ENCODE measurements around the gene HOXB3. TPM values are rescaled to one million over a fixed set of nuclear protein-coding genes. Genes with fewer than 3 reads are reported as not detected.

HOXB3 gene
- total and polyA plus RNA-seq, 2 donors (not counting 1 experiment from before 2014, with no cell fraction given): 15.7 to 28.6 TPM

DNA sequence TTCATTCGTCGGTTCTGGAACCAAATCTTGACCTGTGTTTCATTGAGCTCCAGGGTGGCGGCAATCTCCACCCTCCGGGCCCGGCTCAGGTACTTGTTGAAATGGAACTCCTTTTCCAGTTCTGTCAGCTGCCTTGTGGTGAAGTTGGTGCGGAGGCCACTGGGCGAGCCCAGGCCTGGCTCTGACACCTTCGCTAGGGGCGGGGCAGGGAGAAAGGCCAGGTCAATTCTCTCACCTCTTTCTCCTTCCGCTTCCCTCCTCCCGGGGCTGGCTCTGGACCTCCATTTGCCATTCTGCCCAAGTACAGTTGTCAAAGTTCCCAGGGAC, 60.4 kb downstream of the HOXB3 start:
- H3K4me3 ChIP-seq (replicated peaks in 1 of 4; ENCODE audit: control extremely low read depth in 1 of 4, insufficient read depth in 1 of 4, low read depth in 3 of 4, low read length in 4 of 4): no peak overlapping the region
- no peaks in the 10 kb centered on the region for H3K4me1 ChIP-seq (ENCODE audit: control insufficient read depth, extremely low read depth, insufficient read depth, low read length)
- no peak for TF ChIP-seq EZH2 (IDR thresholded peaks at IDR 0.05; ENCODE audit: low read length, missing control alignments)
- TF ChIP-seq, protein P1, sequence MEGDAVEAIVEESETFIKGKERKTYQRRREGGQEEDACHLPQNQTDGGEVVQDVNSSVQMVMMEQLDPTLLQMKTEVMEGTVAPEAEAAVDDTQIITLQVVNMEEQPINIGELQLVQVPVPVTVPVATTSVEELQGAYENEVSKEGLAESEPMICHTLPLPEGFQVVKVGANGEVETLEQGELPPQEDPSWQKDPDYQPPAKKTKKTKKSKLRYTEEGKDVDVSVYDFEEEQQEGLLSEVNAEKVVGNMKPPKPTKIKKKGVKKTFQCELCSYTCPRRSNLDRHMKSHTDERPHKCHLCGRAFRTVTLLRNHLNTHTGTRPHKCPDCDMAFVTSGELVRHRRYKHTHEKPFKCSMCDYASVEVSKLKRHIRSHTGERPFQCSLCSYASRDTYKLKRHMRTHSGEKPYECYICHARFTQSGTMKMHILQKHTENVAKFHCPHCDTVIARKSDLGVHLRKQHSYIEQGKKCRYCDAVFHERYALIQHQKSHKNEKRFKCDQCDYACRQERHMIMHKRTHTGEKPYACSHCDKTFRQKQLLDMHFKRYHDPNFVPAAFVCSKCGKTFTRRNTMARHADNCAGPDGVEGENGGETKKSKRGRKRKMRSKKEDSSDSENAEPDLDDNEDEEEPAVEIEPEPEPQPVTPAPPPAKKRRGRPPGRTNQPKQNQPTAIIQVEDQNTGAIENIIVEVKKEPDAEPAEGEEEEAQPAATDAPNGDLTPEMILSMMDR (conservative IDR thresholded peaks at IDR 0.05 in 1 of 2, IDR thresholded peaks at IDR 0.05 in 1 of 2; ENCODE audit: low read depth in 1 of 2, low read length in 2 of 2): no peak
- no peaks in the 10 kb centered on the region for H3K79me2 ChIP-seq (ENCODE audit: control insufficient read depth, insufficient read depth, low read length)
- no peak overlapping the region for H2AFZ ChIP-seq (ENCODE audit: low read length)
- H3K9ac ChIP-seq (ENCODE audit: insufficient read depth, low read length): no peak overlapping the region
- H4K20me1 ChIP-seq (ENCODE audit: control insufficient read depth, extremely low read depth, insufficient read depth, low read length): no peaks in the 10 kb centered on the region
- no peak for DNase-seq (ENCODE audit: low read depth in 2 of 2)
- H3K36me3 ChIP-seq (ENCODE audit: control insufficient read depth, insufficient read depth, low read length): no peaks in the 10 kb centered on the region
- H3K27ac ChIP-seq (ENCODE audit: insufficient read depth, low read length): no peak overlapping the region
- no peaks in the 10 kb centered on the region for H3K9me3 ChIP-seq (ENCODE audit: control insufficient read depth, insufficient read depth, low read depth, low read length)
- no peak overlapping the region for H3K4me2 ChIP-seq (ENCODE audit: extremely low read depth, insufficient read depth, low read length)
- H3K27me3 ChIP-seq (ENCODE audit: control insufficient read depth, insufficient read depth, low read length): no peaks in the 10 kb centered on the region

DNA sequence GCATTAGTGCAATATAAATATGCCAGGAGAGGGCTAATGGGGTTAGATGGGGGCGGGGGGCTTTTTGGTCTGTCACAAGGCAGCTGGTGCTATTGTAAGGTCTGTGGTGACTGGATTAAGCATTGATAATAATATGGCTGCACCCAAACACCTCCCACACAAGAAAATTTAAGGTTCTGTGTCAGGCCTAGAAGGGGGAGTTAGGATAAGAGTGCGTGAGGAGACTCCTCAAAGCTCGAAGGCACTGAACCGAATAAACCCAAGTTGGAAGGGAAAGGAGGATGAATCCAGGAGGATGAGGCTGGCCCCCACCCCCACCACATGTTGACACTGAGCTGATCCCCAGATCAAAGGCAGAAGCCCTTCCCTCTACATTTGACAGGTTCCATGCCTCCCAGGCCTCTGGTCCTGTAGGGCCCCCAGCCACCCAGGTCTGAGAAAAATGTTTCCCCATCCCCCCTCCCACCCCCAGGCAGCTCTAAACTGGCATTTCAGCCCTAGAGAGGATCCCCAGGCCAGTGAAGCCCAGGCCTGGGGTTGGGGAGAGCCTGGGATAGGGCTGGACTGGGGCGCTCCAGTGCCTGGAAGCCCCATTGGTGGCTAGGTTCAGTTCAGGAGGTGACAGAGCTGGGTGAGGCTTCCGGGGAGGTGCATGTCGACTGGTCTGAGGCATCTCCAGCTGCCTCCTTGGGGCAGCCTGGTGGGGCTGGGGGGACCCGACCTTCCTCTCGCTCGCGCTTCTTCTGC, 60.9 kb downstream of the HOXB3 start:
- no peak overlapping the region for H3K27ac ChIP-seq (ENCODE audit: insufficient read depth, low read length)
- H4K20me1 ChIP-seq (ENCODE audit: control insufficient read depth, extremely low read depth, insufficient read depth, low read length): no peaks in the 10 kb centered on the region
- no peak for DNase-seq (ENCODE audit: low read depth in 2 of 2)
- no peaks in the 10 kb centered on the region for H3K27me3 ChIP-seq (ENCODE audit: control insufficient read depth, insufficient read depth, low read length)
- no peak overlapping the region for H2AFZ ChIP-seq (ENCODE audit: low read length)
- H3K79me2 ChIP-seq (ENCODE audit: control insufficient read depth, insufficient read depth, low read length): no peaks in the 10 kb centered on the region
- no peak overlapping the region for H3K9ac ChIP-seq (ENCODE audit: insufficient read depth, low read length)
- no peaks in the 10 kb centered on the region for H3K9me3 ChIP-seq (ENCODE audit: control insufficient read depth, insufficient read depth, low read depth, low read length)
- no peak overlapping the region for H3K4me3 ChIP-seq (replicated peaks in 1 of 4; ENCODE audit: control extremely low read depth in 1 of 4, insufficient read depth in 1 of 4, low read depth in 3 of 4, low read length in 4 of 4)
- no peak overlapping the region for H3K4me2 ChIP-seq (ENCODE audit: extremely low read depth, insufficient read depth, low read length)
- H3K36me3 ChIP-seq (ENCODE audit: control insufficient read depth, insufficient read depth, low read length): no peaks in the 10 kb centered on the region
- H3K4me1 ChIP-seq (ENCODE audit: control insufficient read depth, extremely low read depth, insufficient read depth, low read length): no peaks in the 10 kb centered on the region
- no peak for TF ChIP-seq EZH2 (IDR thresholded peaks at IDR 0.05; ENCODE audit: low read length, missing control alignments)
- TF ChIP-seq, protein P1 (conservative IDR thresholded peaks at IDR 0.05 in 1 of 2, IDR thresholded peaks at IDR 0.05 in 1 of 2; ENCODE audit: low read depth in 1 of 2, low read length in 2 of 2): no peak

DNA sequence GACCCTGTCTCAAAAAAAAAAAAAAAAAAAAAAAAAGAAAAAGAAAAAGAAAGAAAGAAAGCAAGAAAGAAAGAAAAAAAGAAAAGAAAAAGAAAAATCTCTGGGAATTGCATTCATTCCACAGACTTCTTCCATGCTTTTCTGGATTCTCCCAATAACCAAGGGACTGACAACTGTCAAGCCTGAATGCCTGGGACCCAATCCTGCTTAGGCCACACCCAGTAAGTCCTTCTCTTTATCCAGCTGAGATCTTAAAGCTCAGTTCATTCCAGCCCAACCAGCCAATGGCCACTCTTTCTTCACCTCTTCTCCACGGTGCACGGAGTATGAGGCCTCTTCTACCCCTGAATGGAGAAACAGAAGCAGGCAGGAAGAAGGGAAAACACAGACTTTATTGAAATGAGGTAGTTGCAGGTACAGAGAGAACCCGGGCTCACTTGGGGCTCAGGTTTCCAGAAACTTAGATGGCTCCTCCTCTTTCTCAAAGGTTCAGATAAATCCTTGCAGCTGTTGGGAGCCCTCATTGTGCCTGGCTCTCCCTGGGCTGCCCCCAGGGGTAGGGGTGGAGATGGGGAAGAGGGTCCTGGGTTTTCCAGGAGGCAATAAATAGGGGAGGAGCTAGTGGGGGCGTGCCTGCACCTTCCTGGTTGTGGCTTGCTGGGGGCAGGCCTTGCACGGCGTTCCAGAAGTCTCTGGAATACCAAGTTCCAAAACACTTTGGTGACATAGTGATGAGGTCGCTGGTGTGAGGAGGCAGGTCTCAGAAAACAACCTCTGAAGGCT, 61.7 kb downstream of the HOXB3 start:
- no peaks in the 10 kb centered on the region for H4K20me1 ChIP-seq (ENCODE audit: control insufficient read depth, extremely low read depth, insufficient read depth, low read length)
- no peaks in the 10 kb centered on the region for H3K27me3 ChIP-seq (ENCODE audit: control insufficient read depth, insufficient read depth, low read length)
- no peak overlapping the region for H3K4me2 ChIP-seq (ENCODE audit: extremely low read depth, insufficient read depth, low read length)
- H3K79me2 ChIP-seq (ENCODE audit: control insufficient read depth, insufficient read depth, low read length): no peaks in the 10 kb centered on the region
- H2AFZ ChIP-seq (ENCODE audit: low read length): no peak overlapping the region
- no peak overlapping the region for H3K27ac ChIP-seq (ENCODE audit: insufficient read depth, low read length)
- H3K9ac ChIP-seq (ENCODE audit: insufficient read depth, low read length): no peak overlapping the region
- DNase-seq (ENCODE audit: low read depth in 2 of 2): no peak
- H3K9me3 ChIP-seq (ENCODE audit: control insufficient read depth, insufficient read depth, low read depth, low read length): no peaks in the 10 kb centered on the region
- no peaks in the 10 kb centered on the region for H3K36me3 ChIP-seq (ENCODE audit: control insufficient read depth, insufficient read depth, low read length)
- no peak overlapping the region for H3K4me3 ChIP-seq (replicated peaks in 1 of 4; ENCODE audit: control extremely low read depth in 1 of 4, insufficient read depth in 1 of 4, low read depth in 3 of 4, low read length in 4 of 4)
- H3K4me1 ChIP-seq (ENCODE audit: control insufficient read depth, extremely low read depth, insufficient read depth, low read length): no peaks in the 10 kb centered on the region
- TF ChIP-seq, protein P1 (conservative IDR thresholded peaks at IDR 0.05 in 1 of 2, IDR thresholded peaks at IDR 0.05 in 1 of 2; ENCODE audit: low read depth in 1 of 2, low read length in 2 of 2): no peak
- no peak for TF ChIP-seq EZH2 (IDR thresholded peaks at IDR 0.05; ENCODE audit: low read length, missing control alignments)

All from fibroblast of lung (primary cell).